ENCODE measurements around the gene BRMS1L. TPM values are rescaled to one million over a fixed set of nuclear protein-coding genes. Genes with fewer than 3 reads are reported as not detected.

The BRMS1L gene
- total RNA-seq, 1 experiment from 2014 or later, result 8.0 TPM

DNA sequence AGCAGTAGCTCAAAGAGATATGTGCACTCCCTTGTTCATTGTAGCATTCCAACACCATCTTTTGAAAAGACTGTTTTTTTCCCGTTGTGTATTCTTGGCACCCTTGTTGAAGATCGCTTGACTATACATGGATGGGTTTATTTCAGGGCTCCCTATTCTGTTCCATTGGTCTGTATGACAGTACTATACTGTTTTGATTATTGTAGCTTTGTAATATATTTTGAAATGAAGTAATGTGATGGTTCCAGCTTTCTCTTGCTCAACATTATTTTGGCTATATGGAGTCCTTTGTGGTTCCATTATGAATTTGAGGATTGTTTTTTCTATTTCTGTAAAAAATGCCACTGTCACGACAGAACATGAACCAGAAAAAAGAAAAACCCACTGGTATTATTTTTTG is 25.7 kb downstream of the BRMS1L start:
- intact Hi-C loops (cut with micrococcal nuclease; ENCODE audit: unreplicated experiment), result no loop called here
- no peaks in the 10 kb centered on the region for H4K20me1 ChIP-seq (ENCODE audit: insufficient read depth)
- TF ChIP-seq, protein P1, sequence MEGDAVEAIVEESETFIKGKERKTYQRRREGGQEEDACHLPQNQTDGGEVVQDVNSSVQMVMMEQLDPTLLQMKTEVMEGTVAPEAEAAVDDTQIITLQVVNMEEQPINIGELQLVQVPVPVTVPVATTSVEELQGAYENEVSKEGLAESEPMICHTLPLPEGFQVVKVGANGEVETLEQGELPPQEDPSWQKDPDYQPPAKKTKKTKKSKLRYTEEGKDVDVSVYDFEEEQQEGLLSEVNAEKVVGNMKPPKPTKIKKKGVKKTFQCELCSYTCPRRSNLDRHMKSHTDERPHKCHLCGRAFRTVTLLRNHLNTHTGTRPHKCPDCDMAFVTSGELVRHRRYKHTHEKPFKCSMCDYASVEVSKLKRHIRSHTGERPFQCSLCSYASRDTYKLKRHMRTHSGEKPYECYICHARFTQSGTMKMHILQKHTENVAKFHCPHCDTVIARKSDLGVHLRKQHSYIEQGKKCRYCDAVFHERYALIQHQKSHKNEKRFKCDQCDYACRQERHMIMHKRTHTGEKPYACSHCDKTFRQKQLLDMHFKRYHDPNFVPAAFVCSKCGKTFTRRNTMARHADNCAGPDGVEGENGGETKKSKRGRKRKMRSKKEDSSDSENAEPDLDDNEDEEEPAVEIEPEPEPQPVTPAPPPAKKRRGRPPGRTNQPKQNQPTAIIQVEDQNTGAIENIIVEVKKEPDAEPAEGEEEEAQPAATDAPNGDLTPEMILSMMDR (conservative IDR thresholded peaks at IDR 0.05), result no peak
- no peak for TF ChIP-seq EZH2 (IDR thresholded peaks at IDR 0.05; ENCODE audit: low read depth)
- no peaks in the 10 kb centered on the region for H3K36me3 ChIP-seq (ENCODE audit: low read depth)
- H3K4me3 ChIP-seq, result no peak overlapping the region
- no peaks in the 10 kb centered on the region for H3K9me2 ChIP-seq (ENCODE audit: insufficient read depth)
- ChIA-PET POLR2A (ENCODE audit: unreplicated experiment) (no interaction called here), CTCF (interaction anchor here (0.6 kb wide), 1 partner anchor 31 kb away, joined by 3 read pairs; no protein-coding TSS in a partner anchor)
- no peaks in the 10 kb centered on the region for H3K4me1 ChIP-seq (replicated peaks; ENCODE audit: insufficient read depth)
- no peaks in the 10 kb centered on the region for H3K79me2 ChIP-seq (ENCODE audit: low read depth)
- BruUV-seq (replicated peaks), result no TSS peak
- H3K9me3 ChIP-seq (ENCODE audit: insufficient read depth, low read depth), result no peaks in the 10 kb centered on the region
- no peak for DNase-seq
- no peaks in the 10 kb centered on the region for H3K27me3 ChIP-seq (ENCODE audit: insufficient read depth, low read depth)
- no peak overlapping the region for H3K4me2 ChIP-seq
- no peak overlapping the region for H2AFZ ChIP-seq
- H3F3A ChIP-seq (ENCODE audit: insufficient read depth, low read depth), result no peaks in the 10 kb centered on the region
- no peak overlapping the region for H3K27ac ChIP-seq

DNA sequence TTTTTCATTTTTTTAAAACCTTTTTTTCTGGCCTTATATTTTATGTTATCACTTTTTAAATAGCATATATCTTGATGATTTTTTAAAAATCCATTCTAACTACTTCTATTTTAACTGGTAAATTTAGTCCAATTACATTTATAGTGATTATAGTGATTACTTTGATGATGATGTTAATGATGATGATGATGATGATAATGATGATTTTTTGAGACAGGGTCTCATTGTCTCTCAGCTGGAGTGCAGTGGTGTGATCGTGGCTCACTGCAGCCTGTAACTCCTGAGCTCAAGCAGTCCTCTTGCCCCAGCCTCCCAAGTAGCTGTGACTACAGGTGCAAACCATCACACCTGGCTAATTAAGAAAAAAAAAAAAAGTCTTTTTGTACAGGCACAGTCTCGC is 27.1 kb downstream of the BRMS1L start:
- Histone ChIP-seq H3K9me3 (ENCODE audit: insufficient read depth, low read depth) (no peaks in the 10 kb centered on the region), H3K27me3 (ENCODE audit: insufficient read depth, low read depth) (no peaks in the 10 kb centered on the region), H3K27ac (no peak overlapping the region), H3K79me2 (ENCODE audit: low read depth) (no peaks in the 10 kb centered on the region), H3K4me2 (no peak overlapping the region), H3K9me2 (ENCODE audit: insufficient read depth) (no peaks in the 10 kb centered on the region), H3K4me1 (replicated peaks; ENCODE audit: insufficient read depth) (no peaks in the 10 kb centered on the region), H2AFZ (no peak overlapping the region), H4K20me1 (ENCODE audit: insufficient read depth) (no peaks in the 10 kb centered on the region), H3K36me3 (ENCODE audit: low read depth) (no peaks in the 10 kb centered on the region), H3F3A (ENCODE audit: insufficient read depth, low read depth) (no peaks in the 10 kb centered on the region), H3K4me3 (no peak overlapping the region)
- intact Hi-C loops (cut with micrococcal nuclease; ENCODE audit: unreplicated experiment), result no loop called here
- no TSS peak for BruUV-seq (replicated peaks)
- ChIA-PET POLR2A (ENCODE audit: unreplicated experiment) (no interaction called here), CTCF (no interaction called here)
- no peak for DNase-seq
- TF ChIP-seq, protein P1 (conservative IDR thresholded peaks at IDR 0.05), result no peak
- no peak for TF ChIP-seq EZH2 (IDR thresholded peaks at IDR 0.05; ENCODE audit: low read depth)

DNA sequence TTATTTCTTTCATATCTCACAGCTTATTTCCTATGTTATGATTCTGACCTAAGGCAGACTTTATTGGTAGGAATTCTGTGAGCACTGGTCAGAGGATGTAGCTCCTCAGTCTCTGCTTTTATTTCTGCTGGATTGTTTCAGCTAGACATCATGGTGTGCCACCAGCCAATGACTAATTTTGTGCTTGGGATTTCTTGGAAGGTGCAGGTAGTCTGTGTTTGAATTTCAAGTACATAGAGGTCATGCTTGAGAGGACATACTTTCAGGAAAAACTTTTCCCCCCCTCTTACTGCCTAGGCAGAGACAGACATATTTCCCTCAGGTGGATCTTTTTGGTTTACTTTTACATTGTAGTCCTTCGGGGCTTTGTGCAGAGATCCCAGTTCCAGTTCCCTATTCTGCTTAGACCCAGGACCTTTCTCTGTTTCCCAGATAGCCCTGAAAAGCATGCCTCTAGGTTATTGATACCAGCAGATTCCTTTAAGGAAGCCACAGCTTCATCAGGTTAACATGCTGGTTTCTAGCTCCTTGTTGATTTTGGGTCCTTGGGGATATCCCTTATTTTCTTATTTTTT is 28.6 kb downstream of the BRMS1L start:
- Histone ChIP-seq H3K27ac (no peak overlapping the region), H3K27me3 (ENCODE audit: insufficient read depth, low read depth) (no peaks in the 10 kb centered on the region), H3K4me1 (replicated peaks; ENCODE audit: insufficient read depth) (no peaks in the 10 kb centered on the region), H4K20me1 (ENCODE audit: insufficient read depth) (no peaks in the 10 kb centered on the region), H3K4me2 (no peak overlapping the region), H3F3A (ENCODE audit: insufficient read depth, low read depth) (no peaks in the 10 kb centered on the region), H2AFZ (no peak overlapping the region), H3K9me2 (ENCODE audit: insufficient read depth) (no peaks in the 10 kb centered on the region), H3K4me3 (no peak overlapping the region), H3K9me3 (ENCODE audit: insufficient read depth, low read depth) (no peaks in the 10 kb centered on the region), H3K79me2 (ENCODE audit: low read depth) (no peaks in the 10 kb centered on the region), H3K36me3 (ENCODE audit: low read depth) (no peaks in the 10 kb centered on the region)
- ChIA-PET CTCF (no interaction called here), POLR2A (ENCODE audit: unreplicated experiment) (no interaction called here)
- no peak for DNase-seq
- no TSS peak for BruUV-seq (replicated peaks)
- TF ChIP-seq, protein P1 (conservative IDR thresholded peaks at IDR 0.05), result no peak
- TF ChIP-seq EZH2 (IDR thresholded peaks at IDR 0.05; ENCODE audit: low read depth), result no peak
- intact Hi-C loops (cut with micrococcal nuclease; ENCODE audit: unreplicated experiment), result no loop called here

Data from PC-9 (cell line).